Astrocyte (in vitro differentiated cells and primary cell): Measurements from ENCODE around the gene FSTL3.

Source experiments
- CTCF ChIP-seq: IDR thresholded peaks from 2 replicates; pipeline ENCODE4 v1.5.1; 2011; ENCODE audit warnings: low read depth, mild to moderate bottlenecking, inconsistent platforms, low read length, moderate library complexity; ENCODE audit not compliant: insufficient read depth
- EZH2 ChIP-seq: IDR thresholded peaks from 2 replicates; pipeline ENCODE4 v1.6.1; 2012; ENCODE audit warnings: mild to moderate bottlenecking, low read length, inconsistent platforms; ENCODE audit not compliant: insufficient read depth

GRCh38 chr19:660793-661426 lies 15.3 kb upstream of the FSTL3 start:
- TF ChIP-seq CTCF: no peak
- TF ChIP-seq EZH2: no peak
